Fibroblast of skin of left biceps (primary cell): ENCODE measurements around the gene LRBA.
"Not testable (repeated sequence)": the region's sequence is repeated elsewhere in the genome, so short reads cannot be mapped to it uniquely, and the experiment has no call there.

ENCODE experiments used
- DNase-seq, 2 experiments: peaks; one replicate each; pipeline ENCODE4 v3.0.0-alpha.2; 2013; ENCODE audit warnings: low read depth in 2 of 2

LRBA gene

GRCh38 chr4:150664935-150665334 is 350.1 kb downstream of the LRBA start:
- peak in 1 of 2 experiments; percentile 4 for DNase-seq

- DNase-seq, result no peak
Observed at GRCh38 chr4:150662686-150663085, 352.4 kb downstream of the LRBA start.

GRCh38 chr4:150661551-150661950 is 353.5 kb downstream of the LRBA start:
- DNase-seq, result not testable (repeated sequence)

- not testable (repeated sequence) for DNase-seq
Observed at GRCh38 chr4:150658258-150658657, 356.8 kb downstream of the LRBA start.

DNA sequence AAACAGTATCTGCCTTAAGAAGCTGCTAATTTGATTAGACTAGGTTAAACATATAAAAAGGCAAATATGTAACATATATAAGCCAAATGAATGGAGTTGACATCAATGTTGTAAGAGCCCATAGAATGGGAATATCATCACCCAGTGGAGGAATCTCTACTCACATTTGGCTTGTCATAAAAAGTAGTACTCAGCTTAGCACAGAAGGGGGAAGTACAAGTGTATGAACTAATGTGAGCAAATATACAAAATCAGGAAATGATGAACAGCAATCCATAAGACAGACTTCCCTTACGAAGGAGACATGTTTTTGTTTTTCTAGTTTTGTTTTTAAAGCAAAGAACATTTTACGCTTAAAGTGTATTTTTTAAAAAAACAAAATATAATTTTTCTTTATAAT is 358.2 kb downstream of the LRBA start:
- no peak for DNase-seq

DNA sequence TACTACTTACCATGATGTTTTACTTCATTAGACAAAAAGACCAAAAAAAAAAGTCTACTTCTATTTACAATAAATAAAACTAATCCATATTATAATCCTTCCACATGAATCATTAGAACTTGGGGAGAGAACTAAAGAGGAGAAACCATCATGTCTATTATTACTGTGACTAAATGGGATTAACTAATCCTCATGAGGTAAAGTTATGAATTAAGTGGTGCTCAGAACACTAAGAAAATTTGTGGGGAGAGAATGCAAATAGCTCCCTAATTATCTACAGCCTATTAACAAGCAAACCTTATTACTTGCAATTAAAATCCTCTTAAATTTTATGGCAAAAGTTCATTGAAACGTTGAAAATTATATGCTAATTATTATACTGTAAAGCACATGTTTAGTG is 364.3 kb downstream of the LRBA start:
- DNase-seq, result no peak

- no peak for DNase-seq
Observed at GRCh38 chr4:150648123-150648522, 367.0 kb downstream of the LRBA start.

DNA sequence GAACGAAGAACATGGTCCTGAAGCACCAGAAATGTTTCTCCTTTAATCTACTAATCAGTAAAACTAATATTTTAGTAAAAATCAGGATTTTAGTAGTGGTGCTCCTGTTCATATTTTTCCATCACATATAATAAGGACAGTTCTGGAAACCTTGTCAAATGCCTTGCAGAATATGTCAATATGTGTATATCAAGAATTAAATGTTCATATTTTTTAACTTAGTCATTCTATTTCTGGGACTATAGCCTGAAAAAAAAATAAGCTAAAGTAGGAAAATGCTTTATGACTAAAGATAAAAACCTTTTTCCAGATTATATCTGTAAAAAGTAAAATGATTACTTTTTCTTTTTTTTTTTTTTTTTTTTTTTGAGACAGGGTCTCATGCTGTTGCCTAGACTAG is 368.1 kb downstream of the LRBA start:
- DNase-seq, result peak; percentile 16 to 21

DNA sequence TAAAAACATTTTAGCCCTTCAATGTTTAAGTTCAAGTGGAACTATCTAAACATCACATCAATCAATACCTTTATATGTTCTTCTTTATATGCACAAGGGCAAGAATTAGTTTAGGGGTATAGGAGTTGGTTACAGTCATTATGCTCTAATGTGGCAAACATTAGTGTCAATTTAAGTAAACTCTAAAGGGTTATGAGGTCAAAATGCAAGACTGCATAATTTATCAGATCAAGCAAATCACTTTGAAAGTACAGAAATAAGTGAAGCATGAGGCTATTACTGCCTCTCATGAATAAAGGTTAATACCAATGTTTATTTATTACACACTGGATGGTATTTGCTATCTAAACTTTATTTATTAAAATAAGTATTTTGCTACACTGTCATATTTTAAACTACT is 373.5 kb downstream of the LRBA start:
- DNase-seq, result no peak

GRCh38 chr4:150632639-150633038 is 382.4 kb downstream of the LRBA start:
- DNase-seq, result no peak

DNA sequence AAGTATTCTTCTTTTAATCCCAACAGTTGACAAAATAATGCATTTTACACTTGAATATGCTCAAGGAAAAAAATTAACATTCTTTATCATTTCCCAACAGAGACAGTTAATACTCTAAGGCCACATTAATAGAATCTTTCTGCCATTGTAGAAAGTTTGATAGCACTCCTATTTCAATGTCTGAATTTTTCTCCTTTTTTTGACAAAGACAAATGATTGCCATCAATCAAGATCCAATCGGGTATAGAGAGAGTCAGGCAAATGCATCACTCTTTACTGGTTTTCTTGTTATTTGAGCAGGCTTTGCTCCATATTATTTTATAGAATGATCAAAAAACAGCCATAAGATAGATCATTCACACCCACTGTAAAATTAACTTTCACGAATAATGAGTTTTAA is 387.0 kb downstream of the LRBA start:
- no peak for DNase-seq

GRCh38 chr4:150625033-150625432 is 390.1 kb downstream of the LRBA start:
- no peak for DNase-seq

- no peak for DNase-seq
Observed at GRCh38 chr4:150624055-150624454, 391.0 kb downstream of the LRBA start.

GRCh38 chr4:150619042-150619441 is 396.0 kb downstream of the LRBA start:
- peak in 1 of 2 experiments; percentile 1 for DNase-seq

DNA sequence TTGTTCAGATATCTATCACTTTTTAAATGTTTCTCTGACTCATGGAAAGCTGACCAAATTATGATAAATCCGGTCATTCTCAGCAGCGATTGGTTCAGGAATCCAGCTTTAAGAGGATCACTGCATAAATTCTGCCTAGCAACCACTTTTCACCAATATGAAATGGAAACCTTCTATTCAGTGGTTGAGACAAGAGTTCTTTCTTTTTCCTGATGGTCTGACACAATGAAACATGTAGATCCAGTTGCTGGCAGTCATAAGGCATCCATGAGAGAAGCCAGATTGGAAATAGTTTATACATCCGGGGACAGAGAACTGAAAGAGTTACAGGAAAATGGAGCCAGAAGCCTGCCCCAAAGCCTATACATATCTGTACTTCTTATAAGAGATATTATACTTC is 406.0 kb downstream of the LRBA start:
- no peak for DNase-seq

GRCh38 chr4:150600812-150601445 is 414.2 kb downstream of the LRBA start:
- no peak for DNase-seq

- DNase-seq, result no peak
Observed at GRCh38 chr4:150599547-150599946, 415.5 kb downstream of the LRBA start.

DNA sequence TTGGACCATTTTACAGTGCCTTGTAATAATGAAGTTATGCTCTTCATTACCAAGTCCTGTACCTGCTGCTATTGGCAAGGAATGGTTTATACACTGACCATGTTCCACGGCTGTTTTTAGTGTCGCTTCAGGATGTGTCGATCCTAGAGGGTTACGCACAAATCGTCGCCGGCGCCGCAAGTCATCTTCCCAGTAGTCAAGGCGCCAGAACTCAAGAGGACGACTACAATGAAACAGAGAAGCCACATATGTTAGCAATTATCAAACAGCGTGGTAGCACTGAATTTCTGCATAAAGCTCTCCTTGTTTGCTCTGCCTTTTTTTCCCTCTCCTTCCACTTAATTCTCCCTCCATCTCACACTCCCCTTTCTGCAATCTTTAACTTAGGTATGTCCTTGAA is 416.2 kb downstream of the LRBA start:
- DNase-seq, result no peak

DNA sequence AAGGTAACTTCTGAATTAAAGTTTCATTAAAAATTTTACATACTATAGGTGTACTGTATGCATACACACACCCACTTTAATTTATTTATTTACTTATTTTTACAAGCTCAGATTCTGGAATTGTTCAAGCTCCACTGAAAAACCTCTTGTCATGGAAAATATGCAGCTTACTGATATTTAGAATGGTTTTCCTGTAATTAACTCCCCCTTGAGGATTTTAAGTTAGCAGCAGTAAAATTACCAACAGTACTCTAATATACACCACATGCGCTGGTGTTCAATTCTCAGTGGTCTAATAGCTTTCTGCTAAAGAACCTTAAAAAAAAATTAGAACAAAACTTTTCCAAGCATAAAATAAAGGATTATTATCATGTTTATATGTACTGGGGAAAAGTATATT is 421.1 kb downstream of the LRBA start:
- no peak for DNase-seq

- DNase-seq, result no peak
Observed at GRCh38 chr4:150591904-150592303, 423.2 kb downstream of the LRBA start.

GRCh38 chr4:150591406-150591805 is 423.7 kb downstream of the LRBA start:
- DNase-seq, result no peak

DNA sequence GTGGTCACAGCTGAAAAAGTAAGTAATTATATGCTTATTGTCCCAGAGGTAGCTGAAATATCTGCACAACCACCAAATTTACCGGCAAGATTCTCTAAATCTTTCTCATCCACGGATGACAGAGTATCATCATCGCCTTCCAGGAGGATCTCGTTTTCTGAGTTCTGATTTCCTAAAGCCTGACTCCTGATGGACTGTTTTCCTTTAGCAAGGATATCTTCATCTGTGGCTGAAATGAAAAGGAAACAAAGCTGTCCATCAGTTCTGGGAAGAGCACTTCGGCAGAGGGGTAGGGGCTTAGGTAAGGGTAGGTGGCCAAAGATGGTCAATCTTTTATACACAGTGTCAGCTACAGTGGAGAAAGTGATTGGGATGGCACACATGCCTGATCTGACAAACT is 424.5 kb downstream of the LRBA start:
- no peak for DNase-seq

GRCh38 chr4:150589157-150589556 is 425.9 kb downstream of the LRBA start:
- DNase-seq, result no peak

- DNase-seq, result no peak
Observed at GRCh38 chr4:150588316-150588715, 426.8 kb downstream of the LRBA start.
